HG03342 (cell line): ENCODE measurements around the gene ATP2B2.

Experiments used
- ATAC-seq: cut with Tn5 transposase; IDR thresholded peaks from one replicate; pipeline ENCODE4 v1.9.1; 2021; ENCODE audit warnings: mild to moderate bottlenecking, moderate library complexity; ENCODE audit not compliant: unreplicated experiment

Gene ATP2B2

DNA sequence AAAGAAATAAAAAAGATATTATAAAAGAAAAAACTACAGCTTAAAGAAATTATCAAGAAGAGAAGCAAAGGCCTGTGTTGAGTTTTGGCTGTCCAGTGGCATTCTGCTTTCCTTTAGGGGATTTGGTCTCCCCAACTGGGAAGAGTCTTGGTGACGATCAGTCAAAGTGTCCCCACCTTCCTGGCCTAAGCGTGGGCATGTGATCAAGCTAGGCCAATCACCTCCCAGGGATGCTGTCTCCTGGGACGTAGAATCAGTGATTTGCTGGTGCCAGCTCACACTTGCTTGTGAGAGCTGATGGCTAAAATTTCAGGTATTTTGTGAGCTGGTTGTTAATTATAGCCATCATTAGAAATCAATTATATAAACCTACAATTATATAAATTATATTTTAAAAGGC, 69.5 kb downstream of the ATP2B2 start:
- no peak for ATAC-seq

DNA sequence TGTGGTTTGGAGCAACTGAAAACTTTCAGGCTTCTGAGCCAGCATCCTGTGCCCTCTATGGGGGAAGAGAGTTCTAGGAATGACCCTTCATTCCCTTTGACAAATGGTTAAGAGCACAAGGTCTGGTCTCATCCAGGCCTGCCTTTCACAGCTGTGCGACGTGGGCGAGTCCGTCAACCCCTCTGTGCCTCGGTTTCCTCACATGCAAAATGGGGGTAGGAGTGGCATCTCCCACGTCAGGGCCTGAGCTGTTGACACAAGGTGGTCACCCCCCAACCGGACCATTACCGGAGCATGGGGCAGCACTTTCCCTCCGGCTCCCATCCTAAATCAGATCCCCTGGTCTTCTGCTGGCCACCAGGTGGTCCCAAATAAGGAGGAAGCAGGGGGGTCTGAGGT, 70.4 kb downstream of the ATP2B2 start:
- no peak for ATAC-seq

DNA sequence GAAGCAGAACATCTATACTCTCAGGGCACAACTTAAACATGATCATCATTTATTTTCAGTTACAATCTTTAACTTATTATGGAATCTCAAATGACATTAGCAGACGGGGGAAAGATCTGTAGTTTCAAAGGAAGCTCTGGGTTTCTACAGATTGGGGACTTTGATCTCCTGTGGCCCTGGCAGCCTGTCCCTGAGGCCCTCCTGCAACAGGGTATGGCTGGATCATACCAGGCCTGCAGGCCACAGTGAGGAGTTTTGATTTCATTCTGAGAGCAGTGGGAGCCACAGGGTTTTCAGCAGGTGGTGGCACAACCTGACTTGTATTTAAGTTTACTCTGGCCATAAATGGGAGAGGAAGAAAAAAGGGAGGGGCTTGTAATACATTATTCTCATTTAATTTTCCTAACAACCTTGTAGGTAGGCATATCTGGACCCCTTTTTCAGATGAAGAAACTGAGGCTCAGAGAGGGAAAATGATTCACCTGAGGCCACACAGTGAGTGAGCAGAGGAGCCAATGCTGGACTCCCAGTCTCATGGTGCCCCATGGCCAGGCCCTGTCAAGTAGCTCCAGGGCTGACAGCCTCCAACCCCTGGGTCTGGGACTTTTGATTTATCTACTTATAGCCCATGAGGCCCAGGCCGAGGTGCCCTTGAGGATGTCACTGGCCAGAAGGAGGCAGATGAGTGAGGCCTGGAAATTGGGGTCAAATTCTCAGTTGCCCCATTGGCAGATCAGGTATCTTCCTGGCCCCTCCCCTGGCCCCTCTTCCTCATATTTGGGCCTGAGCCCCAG, 71.0 kb downstream of the ATP2B2 start:
- no peak for ATAC-seq

DNA sequence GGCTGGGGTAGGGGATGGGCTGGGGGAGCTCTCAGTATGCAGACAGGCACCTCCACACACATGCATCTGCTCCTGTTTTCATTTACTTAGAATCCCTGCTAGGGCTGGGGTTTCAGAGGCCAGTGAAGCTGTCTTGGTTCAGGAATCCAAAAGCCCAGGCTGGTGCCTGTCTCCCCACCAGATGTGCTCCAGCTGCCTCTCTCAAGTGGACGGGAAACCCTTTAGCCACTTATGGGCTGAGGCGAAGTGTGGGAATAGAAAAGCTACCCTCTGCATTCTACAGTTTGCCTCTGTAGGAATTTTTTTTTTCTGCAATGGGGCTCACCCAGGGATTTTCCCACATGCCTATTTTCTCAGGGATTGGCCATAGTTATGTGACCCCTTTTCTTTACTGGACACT, 72.5 kb downstream of the ATP2B2 start:
- no peak for ATAC-seq

DNA sequence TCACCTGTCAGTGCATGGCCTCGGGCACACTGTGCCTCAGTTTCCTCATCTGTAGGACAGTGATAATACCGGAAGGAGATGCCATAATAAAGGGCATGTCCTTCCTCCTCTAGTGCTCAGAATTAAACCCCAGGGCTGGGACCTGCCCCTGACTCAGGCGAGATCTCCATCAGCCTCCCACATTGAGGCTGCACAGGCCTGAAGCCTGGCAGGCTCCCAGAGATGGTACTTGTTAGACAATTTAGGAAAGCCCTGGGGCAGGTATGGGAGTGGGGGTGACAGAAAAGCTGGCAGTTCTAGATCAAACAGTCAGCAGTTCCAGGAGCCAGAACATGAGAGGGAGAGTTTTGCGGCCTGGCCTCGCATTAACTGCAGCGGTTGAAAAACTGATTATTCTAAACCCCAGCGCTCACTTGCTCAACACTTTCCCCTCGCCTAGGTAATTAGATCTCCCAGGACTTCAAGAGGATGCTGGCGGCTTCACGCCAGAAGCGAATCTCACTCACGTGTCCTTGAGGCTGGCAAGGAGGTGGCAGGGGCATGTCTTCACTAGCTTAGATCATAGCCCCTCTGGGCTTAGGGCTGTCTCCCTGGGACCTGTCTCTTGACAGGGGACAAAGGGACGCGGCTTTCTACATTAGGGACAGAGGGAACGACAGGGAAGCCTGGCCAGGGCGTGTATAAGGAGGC, 73.1 kb downstream of the ATP2B2 start:
- ATAC-seq = no peak

DNA sequence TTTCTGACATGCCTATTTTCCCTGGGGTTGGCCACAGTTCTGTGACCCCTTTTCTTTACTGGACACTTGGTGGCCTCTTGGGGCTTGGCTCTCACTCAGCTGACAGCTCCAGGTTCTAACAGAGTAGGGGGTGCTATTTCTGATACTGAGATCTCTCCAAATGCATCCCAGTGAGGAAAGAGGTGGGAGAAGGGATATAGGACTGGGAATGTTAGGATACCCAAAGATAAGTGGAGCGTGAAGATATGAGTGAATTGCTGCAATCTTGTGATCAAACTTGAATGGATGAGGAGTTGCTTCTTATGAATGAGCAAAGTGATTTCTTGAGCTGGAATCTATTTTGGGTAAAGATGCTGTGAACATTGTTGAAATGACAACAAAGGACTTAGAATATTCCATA, 74.6 kb downstream of the ATP2B2 start:
- no peak for ATAC-seq

DNA sequence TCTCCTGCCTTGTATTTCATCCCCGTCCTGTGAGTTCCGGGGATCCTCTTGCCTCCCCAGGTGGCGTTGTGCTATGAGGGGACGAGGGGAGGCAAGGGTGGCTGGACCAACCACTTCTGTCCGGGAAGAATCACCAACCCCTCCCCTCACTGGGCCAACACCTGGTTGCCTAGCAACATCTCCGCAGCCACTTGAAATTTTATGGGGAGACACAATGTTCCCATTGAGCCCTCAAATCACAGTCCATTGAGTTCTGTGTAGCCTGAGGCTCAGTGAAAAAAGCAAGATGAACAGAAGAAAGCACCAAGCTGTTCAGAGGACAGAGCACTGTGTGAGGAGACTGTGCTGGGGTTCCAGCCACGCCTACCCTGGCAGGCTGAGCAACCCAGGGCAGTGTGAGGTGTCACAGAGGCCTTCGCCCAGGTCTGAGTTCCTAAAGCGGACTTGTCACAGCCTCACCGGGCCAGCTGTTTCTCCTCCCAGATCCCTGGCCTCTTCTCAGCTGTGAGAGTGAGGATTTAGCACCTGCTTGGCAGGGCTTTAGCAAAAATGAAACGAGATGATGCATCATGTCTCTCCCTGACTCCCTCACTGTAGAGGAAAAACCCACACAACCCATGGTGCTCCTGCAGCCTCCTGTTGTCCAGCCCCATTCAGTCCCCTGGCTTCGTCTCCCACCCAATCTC, 76.8 kb downstream of the ATP2B2 start:
- ATAC-seq = no peak

DNA sequence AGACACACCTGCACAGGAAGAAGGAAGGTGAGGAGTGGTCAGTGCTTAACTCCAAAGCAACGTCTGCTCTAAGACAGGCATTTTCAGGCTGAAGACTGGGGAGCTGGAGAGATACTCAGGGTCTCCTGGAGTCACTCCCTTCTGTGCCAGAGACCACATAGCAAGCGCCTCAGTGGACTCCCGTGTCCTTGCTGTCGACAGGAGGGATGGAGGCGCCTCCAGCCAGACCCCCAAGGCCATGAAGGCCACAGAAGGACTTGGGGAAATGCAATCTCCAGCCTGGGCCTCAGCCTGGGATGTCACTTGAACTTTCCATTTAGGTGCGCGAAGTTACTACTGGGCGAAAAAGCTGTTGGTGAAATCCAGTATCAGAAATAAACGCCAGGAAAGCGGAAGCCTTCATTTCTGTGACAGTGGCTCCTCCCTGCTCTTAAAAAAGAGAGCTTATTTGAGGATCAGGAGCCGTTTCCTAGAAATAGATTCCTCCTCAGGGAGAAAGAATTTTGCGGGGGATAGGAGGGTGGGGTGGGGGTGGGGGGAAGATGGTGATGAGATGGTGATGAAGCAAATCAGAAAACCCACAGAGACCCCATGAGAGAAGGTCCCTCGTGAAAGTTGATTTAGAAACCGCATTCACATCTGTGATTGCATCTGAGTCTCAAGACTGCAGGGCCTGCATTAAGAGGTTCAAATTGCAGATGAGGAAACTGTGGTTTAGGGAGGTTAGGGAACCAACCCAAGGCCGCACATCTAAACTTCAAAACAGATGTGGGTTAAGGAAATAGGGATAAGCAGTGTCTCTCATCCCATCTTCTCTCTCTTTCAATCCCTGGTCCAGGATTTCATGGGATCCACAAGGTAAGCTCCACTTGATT, 78.8 kb downstream of the ATP2B2 start:
- ATAC-seq = no peak

DNA sequence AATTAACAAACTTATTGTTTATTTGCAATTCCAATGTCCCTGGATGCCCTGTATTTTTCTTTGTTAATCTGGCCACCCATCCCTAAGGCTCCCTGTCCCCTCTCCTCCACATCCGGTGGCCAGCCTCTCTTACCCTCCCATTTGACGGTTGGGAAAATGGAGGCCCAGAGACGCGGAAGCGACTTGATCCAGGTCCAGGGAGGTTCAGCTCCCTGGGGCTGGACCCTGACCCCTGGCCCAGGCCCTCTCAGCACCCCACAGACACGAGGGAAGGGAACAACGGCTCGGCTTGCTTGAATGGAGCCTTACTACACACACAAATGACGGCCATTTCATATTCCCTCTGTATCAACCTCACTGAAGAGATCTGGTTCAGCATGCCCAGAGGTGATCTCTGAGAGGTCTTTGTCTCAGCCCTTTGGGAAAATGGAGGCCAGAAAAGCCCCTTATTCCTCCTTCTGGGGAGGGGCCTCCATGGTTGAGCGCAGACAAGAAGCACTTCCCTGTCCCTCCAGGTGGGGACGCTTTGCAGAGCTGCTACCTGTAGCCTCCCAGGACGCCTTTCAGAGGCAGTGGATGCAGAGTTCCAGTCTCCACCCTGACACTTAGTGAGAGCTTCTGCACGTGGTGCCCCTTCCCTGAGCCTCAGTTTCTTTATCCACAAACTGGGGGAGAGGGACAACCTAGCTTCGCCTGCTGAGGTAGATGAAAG, 82.1 kb downstream of the ATP2B2 start:
- ATAC-seq = no peak

DNA sequence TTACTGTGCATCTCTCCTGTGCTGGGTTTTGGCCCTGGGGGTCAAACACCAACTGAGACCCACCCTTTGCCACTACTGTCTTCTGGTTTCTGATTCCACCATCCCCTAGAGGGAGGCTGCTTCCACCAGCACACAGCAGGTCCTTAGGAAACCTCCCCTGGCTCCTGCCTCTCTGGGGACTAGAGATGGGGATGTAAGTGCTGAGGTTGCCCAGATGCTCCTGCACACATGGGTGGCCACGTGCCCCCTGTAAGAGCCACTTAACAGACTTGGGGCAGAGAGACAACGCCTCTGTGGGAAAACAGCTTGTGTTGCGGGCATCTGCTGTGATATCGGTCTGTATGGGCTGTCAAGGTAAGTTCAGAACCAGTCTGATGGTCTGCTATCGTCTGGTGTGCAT, 83.4 kb downstream of the ATP2B2 start:
- ATAC-seq = no peak

DNA sequence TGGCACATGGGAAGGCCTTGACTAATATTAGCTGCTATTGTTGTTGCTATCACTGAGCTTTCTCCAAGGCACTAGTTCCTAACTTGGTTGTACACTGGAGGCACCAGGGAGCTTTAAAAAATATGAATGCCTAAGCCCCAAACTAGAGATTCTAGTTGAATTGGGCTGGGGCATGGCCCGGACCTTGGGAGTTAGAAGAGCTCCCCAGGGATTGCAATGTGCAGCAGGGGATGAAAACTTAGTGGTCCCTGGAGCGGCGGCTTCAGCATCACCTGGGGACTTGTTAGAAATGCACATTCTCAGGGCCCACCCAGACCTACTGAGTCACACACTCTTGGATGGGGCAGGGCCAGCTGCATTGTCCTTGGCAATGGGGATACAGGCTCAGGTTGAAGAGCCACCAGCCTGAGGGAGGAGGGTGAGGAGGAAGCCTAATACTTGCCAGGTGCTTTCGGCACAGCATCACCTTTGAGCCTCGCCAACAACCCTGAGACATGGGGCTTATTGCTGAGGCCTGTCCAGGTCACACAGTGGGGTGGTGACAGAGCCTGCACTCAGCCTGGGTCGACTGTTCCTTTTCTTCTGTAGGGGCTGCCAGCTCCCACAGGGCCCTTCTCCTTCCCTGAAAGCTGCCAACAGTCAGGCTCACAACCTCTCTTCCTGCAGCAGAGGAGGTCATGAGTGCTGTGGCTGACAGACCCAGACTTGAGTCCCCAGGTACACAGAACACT, 84.5 kb downstream of the ATP2B2 start:
- ATAC-seq = no peak

DNA sequence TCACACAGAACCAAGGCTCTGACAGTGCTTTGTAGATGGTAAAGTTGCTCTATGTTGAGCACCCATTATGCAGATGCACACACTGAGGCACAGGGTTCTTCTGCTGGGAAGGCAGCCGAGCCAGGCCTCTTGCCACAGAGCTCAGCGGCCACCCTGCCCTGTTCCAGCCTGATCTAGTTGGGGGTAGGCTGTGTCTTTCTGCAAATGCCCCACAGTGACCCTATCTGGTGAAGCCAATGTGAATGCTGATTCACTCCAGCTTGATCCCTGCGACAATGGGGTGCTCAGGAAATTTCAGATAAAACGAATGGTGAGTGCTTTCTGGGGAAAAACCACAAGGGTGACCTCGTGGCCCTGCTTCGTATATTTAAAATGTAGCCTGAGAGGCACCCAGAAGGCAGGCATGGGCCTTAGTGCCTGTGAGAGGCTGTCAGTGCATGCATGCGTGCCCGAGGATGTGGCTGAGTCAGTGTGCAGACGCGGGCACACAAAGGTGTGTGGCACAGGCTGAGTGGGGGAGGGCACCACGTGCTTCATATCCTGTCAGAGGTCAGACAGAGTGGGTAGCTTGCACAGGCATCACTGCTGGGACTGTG, 85.7 kb downstream of the ATP2B2 start:
- ATAC-seq = no peak

DNA sequence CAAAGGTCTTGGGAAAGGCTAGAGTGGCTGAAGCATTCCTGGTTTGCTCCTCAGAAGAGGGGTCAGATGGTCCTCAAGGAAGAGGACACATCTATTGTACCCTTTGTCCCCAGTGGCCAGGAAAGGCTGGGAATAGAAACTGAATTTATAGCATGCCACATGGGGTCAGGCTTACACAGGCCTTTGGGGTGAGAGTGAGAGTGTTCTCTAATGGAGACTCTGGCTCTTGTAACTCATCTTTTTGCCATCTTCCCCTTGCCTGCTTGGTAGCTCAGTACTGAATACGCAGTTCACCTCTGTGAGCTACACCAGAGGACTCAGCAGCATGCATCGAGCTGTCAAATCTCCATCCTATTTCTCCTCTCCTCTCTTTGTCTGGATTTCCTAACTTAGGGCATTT, 87.5 kb downstream of the ATP2B2 start:
- ATAC-seq = no peak

DNA sequence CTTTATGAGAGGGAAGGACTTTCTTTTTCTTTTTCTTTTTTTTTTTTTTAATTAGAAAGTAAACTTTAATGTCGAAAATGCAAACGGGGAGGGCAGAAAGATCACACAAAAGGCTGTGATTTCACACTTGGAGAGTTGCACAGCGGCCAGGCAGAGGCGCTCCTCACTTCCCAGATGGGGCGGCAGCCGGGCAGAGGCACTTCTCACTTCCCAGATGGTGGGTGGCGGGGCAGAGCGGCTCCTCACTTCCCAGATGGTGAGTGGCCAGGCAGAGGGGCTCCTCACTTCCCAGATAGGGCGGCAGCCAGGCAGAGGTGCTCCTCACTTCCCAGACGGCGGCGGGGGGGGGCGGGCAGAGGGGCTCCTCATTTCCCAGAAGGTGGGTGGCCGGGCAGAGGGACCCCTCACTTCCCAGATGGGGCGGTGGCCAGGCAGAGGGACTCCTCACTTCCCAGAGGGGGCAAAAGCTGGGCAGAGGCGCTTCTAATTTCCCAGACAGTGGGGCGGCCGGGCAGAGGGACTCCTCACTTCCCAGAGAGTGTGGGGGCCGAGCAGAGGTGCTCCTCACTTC, 88.6 kb downstream of the ATP2B2 start:
- no peak for ATAC-seq

DNA sequence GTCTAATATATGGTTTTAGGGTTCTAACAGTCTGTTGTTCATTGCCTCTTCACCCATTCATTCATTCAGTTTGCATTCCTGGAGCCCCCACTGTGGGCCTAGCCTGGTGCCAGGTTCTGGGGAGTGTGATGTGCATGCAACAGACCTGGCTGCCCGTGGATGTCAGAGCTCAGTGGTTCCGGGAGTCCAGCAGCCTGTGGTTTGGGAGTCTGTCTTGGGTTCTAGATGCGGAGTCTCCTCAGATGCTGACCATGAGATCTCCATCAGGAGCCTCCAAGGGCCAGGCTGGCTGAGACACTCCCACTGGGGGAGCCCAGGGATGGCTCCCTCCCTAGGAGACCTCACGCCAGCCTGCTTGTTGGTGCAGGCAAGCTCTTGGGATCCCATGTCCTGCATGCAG, 92.3 kb downstream of the ATP2B2 start:
- no peak for ATAC-seq

DNA sequence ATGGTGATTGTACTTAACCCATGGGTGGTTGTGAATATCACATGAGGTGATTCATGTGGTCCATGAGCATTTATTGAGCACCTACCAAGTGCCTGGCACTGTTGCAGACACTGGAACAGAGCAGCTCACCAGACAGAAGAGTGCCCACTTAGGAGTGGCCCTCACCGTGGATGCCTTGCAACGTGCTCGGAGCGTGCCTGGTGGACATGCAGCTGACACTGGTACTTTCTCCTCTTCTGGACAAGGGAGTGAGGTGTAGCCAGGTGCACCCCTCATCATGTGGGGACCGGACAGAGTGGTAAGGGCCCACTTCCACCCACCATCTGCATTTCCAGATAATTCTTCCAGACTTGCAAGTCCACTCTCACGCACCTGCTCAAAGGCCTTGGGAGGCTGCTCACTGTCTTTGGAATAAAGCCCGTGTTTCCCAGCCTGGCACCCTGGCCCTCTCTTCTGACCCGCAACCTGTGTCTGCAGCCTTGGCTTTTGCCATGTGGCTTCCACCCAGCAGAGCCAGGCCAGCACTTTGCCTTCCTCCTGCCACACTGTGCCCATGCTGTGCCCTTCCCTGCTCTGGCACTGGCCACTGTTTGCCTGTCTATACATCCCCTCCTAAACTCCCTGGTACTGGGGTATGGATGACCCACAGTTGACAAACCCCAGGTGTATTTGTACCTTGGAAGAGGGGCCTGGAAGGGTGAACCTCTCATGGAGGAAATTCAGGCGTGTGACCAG, 93.6 kb downstream of the ATP2B2 start:
- ATAC-seq = no peak

DNA sequence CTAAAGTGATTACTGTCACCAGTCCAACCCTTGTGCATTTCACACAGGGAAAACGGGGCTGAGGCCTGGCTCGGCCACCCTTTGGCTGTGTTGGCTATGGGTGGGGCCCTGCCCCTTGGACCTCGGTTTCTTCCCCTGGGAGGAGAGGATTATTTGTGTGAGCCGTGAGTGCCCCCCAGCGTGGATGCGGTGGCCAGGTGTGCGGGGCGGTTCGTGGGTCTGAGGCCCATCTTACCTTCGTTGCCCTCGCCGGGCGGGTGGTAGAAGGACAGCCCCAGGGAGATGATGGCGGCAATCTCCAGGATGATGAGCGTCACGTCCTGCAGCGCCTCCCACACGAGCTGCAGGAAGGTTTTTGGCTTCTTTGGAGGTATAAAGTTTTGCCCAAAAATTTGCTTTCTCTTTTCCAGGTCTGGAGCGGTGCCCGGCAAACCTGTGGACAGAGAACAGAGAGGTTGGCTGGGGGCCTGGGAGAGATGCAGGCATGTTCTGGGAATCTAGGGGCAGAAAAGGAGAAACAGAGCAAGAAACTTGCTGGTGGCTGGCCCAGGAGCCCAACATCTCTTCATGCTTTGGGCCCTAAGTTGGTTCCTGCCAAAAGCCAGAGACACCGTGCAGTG, 94.9 kb downstream of the ATP2B2 start:
- no peak for ATAC-seq

DNA sequence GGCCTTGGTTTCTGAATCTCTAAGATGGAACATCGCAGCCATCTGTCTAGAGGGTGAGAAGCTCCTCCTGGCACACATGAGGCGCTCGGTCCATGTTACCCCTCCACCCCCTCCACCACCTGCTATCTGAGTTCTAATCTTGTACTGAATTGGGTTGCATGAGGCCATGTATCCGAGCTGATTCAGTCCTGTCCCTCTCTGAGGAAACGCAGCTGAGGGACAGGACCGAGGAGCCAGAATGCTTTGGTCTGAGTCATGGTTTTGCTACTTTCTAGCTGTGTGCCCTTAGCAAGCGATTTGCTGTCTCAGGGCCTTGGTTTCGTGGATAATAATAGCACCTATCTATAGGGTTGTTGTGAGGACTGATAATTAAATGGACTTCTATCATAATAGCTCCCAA, 96.7 kb downstream of the ATP2B2 start:
- no peak for ATAC-seq
